Breast epithelium (tissue), 3 donors: Measurements from ENCODE around the gene TTLL10.

Experiments
- POLR2A ChIP-seq: fragments of 450-650 bp; IDR thresholded peaks from one replicate; pipeline ENCODE4 v1.6.1; 2016; ENCODE audit warnings: antibody characterized with exemption, mild to moderate bottlenecking, moderate library complexity
- POLR2AphosphoS5 ChIP-seq, 3 donors: sonication (generic); formaldehyde crosslinking; IDR thresholded peaks; one replicate each; pipeline ENCODE4 v1.6.1; 2017; ENCODE audit warnings: antibody characterized with exemption in 3 of 3
- TF ChIP-seq, protein P1 (sequence below), 3 donors: fragments of 450-650 bp; IDR thresholded peaks; one replicate each; pipeline ENCODE4 v1.5.1; 2016 to 2017; ENCODE audit warnings: antibody characterized with exemption in 3 of 3, mild to moderate bottlenecking in 3 of 3, moderate library complexity in 3 of 3

GRCh38 chr1:1179983-1180861, 6.5 kb downstream of the TTLL10 start:
- TF ChIP-seq, protein P1, sequence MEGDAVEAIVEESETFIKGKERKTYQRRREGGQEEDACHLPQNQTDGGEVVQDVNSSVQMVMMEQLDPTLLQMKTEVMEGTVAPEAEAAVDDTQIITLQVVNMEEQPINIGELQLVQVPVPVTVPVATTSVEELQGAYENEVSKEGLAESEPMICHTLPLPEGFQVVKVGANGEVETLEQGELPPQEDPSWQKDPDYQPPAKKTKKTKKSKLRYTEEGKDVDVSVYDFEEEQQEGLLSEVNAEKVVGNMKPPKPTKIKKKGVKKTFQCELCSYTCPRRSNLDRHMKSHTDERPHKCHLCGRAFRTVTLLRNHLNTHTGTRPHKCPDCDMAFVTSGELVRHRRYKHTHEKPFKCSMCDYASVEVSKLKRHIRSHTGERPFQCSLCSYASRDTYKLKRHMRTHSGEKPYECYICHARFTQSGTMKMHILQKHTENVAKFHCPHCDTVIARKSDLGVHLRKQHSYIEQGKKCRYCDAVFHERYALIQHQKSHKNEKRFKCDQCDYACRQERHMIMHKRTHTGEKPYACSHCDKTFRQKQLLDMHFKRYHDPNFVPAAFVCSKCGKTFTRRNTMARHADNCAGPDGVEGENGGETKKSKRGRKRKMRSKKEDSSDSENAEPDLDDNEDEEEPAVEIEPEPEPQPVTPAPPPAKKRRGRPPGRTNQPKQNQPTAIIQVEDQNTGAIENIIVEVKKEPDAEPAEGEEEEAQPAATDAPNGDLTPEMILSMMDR (IDR thresholded peaks at IDR 0.05) = no peak
- no peak for TF ChIP-seq POLR2AphosphoS5 (IDR thresholded peaks at IDR 0.05)
- TF ChIP-seq POLR2A = no peak
